Stomach (tissue), 4 donors: ENCODE data around the gene ARAP2.

Experiments
- CTCF ChIP-seq, 7 experiments: fragments of 450-650 bp in 4 of 7; fragments of 200-600 bp in 3 of 7; sonication (generic) in 3 of 7; IDR thresholded peaks; one replicate each; pipeline ENCODE4 v1.5.1; 2016 to 2019; ENCODE audit warnings: antibody characterized with exemption in 7 of 7, control low read depth in 2 of 7, mild to moderate bottlenecking in 1 of 7
- EP300 ChIP-seq: sonication (generic); formaldehyde crosslinking; IDR thresholded peaks from one replicate; pipeline ENCODE4 v1.6.1; 2017; ENCODE audit warnings: antibody characterized with exemption

GRCh38 chr4:36198068-36198808, 46.1 kb downstream of the ARAP2 start:
- TF ChIP-seq CTCF (IDR thresholded peaks at IDR 0.05) (no peak), EP300 (no peak)
